ENCODE measurements around the gene ZNF699.
"Not testable (repeated sequence)": the region's sequence is repeated elsewhere in the genome, so short reads cannot be mapped to it uniquely, and the experiment has no call there.

The ZNF699 gene

DNA sequence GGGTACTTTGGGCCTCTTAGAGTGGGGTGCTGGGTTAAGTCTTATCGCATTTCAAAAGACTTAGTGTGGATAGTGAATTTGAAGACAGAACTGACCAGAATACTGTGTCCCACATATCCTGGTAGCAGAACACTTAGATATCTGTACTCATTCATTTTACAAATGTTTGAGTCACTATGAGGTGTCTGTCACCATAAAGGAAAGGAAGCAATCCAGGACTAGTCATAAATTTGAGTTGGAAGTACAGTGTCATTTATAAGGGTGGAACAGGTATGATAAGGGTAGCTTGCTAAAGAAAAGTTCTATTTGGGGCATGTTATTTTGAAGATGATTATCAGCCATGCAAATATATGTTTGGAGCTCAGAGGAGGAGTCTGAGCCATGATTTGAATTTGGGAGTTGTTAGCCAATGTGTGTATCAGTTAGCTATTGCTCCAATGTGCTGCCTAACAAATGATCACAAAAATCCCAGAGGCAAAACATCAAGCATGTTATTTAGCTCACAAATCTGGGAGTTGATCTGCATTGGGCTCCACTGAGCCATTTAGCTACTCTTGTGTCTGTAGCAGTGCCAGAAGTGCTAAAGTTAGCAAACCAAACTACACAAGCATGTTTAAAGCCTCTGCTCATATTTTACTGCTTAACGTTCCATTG, 20.3 kb downstream of the ZNF699 start:
- DNase-seq (ENCODE audit: low read depth), result no peak

- DNase-seq (ENCODE audit: low read depth), result not testable (repeated sequence)
Observed at GRCh38 chr19:9283485-9283884, 26.2 kb downstream of the ZNF699 start.

GRCh38 chr19:9251236-9251635, 58.4 kb downstream of the ZNF699 start:
- DNase-seq (ENCODE audit: low read depth), result no peak

- no peak for DNase-seq (ENCODE audit: low read depth)
Observed at GRCh38 chr19:9250630-9251029, 59.0 kb downstream of the ZNF699 start, which contains the start of gene OR7E24. Gene OR7E24, plus strand, starts transcription at chr19:9250930. Its CDS starts 114 bp downstream, at chr19:9251044.

Data from fibroblast of gingiva (primary cell).